ENCODE measurements around the gene EPHX1.

Gene EPHX1

GRCh38 chr1:225817611-225818061 is 7.7 kb downstream of the EPHX1 start:
- no peak for TF ChIP-seq CTCF (conservative IDR thresholded peaks at IDR 0.05)
- H3K27ac ChIP-seq: peak overlapping the region; percentile 43; the same call in 1 of the 2 replicates

GRCh38 chr1:225818229-225818628 is 8.3 kb downstream of the EPHX1 start:
- no peak overlapping the region for H3K27ac ChIP-seq
- TF ChIP-seq CTCF (conservative IDR thresholded peaks at IDR 0.05): no peak

GRCh38 chr1:225819346-225820192 is 9.6 kb downstream of the EPHX1 start:
- TF ChIP-seq CTCF (conservative IDR thresholded peaks at IDR 0.05): no peak
- peak overlapping the region; percentile 72 for H3K27ac ChIP-seq

- TF ChIP-seq CTCF (conservative IDR thresholded peaks at IDR 0.05): no peak
These were observed 10.7 kb downstream of the EPHX1 start for GRCh38 chr1:225820522-225821120.

GRCh38 chr1:225822655-225823403 is 12.9 kb downstream of the EPHX1 start:
- peak overlapping the region; percentile 72; the same call in 1 of the 2 replicates for H3K27ac ChIP-seq

More at GRCh38 chr1:225820522-225821120, 10.7 kb downstream of the EPHX1 start:
- peak overlapping the region; percentile 72 for H3K27ac ChIP-seq

DNA sequence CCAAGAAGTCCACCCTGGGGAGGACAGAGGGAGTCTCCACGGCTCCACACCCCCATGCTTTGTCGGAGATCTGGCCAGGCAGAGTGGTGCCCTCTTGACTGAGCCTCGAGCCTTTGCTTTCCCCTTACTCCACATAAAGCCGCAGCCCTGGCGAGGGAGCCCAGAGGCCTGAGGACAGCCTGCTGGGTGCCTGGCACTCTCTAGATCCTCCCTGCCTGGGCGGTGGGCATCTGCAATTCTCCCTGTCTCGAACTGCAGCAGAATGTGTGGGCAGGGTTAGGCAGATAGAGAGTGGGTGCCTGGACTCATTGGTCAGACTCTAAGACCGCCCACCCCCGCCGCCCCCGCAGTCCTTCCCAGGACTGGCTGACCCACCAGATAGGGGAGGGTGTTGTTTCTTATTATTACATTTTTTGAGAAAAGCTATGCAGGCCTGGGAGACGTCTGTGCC is 13.9 kb downstream of the EPHX1 start:
- H3K27ac ChIP-seq: peak overlapping the region; percentile 40; the same call in 1 of the 2 replicates
- TF ChIP-seq CTCF (conservative IDR thresholded peaks at IDR 0.05): no peak

More at GRCh38 chr1:225822655-225823403, 12.9 kb downstream of the EPHX1 start:
- TF ChIP-seq CTCF (conservative IDR thresholded peaks at IDR 0.05): no peak

- TF ChIP-seq CTCF (conservative IDR thresholded peaks at IDR 0.05): no peak
- peak overlapping the region; percentile 40; the same call in 1 of the 2 replicates for H3K27ac ChIP-seq
These were observed 14.6 kb downstream of the EPHX1 start for GRCh38 chr1:225824533-225824941.

Data from VCaP (cell line).